Limb (tissue), 2 donors: Measurements from ENCODE around the gene GALNT10.

Experiments
- DNase-seq, 2 donors: peaks; one replicate each; pipeline ENCODE4 v3.0.0-alpha.2; 2016; ENCODE audit errors: extremely low spot score in 2 of 2

GALNT10 gene

DNA sequence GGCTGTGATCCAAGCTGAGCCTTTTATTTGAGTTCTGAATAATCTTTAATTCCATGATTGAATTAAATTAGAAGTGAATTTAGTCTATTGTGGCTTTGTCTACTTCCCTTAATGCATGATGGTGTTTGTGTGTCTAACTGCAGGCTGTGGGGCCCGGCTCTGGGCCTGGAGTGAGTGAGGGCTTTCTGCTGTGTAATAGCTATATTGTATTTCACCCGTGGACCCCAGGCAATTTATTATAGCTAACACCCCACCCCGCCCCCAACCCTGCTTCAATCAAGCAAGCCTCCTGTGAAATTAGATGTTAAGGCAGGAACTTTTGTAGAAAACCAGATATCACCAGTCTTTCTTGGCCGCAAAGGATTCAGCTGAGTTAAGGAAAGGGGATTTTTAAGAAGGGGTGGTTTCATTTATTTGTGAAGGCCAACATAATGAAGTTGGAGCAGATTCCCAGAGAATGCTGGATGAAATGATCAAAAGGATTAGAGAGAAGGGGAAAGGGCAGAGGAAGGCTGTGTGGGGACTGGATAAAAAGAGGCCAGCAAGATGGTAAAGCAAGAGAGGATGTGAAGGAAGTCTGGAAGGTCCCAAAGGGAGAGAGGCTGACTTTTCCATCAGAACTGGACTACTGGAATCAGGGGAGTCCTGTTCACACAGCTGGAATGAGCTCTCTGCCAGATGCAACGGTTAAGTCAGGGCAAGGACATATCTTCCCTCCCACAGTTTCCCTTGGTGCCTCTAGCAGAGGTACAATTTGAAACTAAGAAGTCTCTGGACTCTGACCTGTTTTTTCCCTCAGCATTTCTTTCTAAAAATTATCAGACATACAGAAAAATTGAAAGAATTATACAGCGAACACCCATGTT, 129.9 kb downstream of the GALNT10 start:
- peak; percentile 24 to 58 for DNase-seq

DNA sequence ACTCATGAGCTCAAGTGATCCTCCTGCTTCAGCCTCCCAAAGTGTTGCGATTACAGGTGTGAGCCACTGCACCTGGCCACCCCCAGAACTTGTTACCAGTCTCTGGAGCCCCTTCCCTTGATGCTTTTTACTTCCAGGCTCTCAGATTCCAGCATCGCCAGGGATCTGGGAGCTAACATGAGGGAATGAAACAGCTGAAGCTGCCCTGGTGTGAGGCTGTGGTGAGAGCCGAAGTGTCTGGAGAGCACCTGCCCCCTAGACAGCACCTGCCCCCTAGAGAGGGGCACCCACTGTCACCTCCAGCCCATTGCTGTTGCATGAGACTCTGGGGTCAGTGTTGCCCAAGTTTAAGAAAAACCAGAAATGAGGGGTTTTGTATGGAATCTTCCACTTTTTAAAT, 131.0 kb downstream of the GALNT10 start:
- DNase-seq, result no peak

GRCh38 chr5:154324033-154324432, 133.5 kb downstream of the GALNT10 start:
- no peak for DNase-seq

- DNase-seq, result no peak
Measured at GRCh38 chr5:154325566-154325965, 135.0 kb downstream of the GALNT10 start.

- DNase-seq, result no peak
Measured at GRCh38 chr5:154329062-154329461, 138.5 kb downstream of the GALNT10 start.

DNA sequence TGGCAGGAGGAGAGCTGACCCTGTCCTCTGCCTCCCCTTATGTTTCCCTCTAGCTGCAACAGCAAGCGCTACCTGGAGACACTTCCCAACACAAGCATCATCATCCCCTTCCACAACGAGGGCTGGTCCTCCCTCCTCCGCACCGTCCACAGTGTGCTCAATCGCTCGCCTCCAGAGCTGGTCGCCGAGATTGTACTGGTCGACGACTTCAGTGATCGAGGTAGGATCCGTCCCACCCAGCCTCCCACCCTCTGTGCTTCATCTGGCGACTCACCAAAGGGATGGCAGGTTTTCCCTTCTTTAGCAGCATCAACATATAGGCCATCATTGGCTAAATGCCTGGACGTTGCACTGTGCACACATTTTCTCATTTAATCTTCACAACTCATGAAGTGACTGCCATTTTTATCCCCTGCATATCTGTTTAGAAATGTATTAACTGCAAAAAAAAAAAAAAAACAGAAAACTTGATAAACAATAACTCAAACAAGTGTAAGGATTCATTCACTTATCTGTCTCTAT, 139.0 kb downstream of the GALNT10 start:
- DNase-seq, result no peak

DNA sequence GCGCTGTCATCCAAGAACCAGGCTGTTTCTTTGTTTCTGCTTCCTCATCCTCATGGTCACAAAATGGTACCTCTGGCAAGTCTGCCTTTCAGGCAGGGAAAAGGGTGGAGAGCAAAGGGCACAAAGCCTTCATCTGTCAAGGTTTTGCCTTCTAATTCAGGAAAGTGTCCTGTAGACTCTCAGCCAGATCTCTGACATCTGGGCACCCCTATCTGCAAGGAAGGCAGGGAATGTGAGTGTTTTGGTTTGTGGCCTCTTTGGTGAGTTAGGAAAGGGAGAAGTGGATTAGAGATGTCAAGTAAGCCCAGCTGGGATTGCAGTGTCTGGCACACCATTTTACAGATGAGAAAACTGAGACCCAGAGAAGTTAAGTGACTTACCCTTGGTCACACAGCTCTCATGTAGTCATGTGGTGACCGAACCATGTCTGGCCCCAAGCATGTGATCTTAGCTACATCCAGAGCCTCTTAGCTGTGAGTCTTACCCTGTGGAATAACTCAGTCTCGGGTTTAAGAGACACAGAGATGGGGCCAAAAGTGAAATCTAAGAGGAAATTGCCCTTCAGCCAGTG, 139.6 kb downstream of the GALNT10 start:
- DNase-seq, result no peak

- DNase-seq, result no peak
Measured at GRCh38 chr5:154331232-154331631, 140.7 kb downstream of the GALNT10 start.

DNA sequence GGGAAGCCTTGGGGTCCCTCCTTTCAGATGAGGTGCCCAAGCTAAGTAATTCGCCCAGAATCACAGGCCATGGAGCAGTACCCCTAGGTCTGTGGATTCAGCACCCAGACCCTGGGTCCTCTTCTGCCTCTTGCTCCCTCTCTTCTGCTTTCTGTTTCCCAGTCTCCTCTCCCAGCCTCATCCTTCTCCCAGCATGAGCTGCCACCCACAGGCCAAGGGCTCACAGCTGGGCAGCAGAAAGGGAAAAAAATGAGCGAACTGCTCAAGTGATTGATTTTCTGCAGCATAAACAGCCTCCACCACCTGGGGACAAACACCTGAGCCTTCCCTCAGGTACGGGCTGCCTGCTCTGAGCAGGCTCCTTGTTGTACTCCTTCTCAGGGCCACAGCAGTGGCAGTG, 141.4 kb downstream of the GALNT10 start:
- no peak for DNase-seq

GRCh38 chr5:154332451-154332850, 141.9 kb downstream of the GALNT10 start:
- no peak for DNase-seq

DNA sequence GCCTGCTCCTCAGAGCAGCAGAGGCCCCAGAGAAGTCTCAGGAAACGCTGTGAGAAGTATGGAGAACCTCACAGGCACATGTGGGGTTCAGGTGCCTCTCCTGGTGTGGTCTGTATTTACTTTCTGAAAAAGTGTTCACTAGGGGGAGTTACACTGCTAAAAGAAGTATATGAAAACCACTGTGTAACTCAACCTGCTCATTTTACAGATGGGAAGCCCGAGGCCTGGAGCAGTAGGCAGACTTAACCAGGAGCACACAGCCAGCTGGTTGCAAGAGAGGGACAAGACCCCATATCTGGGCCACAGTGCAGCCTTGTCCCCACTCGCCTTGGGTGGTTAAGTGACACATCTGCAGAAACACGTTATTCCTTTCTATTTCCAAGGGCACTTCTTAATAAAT, 142.5 kb downstream of the GALNT10 start:
- DNase-seq, result no peak

DNA sequence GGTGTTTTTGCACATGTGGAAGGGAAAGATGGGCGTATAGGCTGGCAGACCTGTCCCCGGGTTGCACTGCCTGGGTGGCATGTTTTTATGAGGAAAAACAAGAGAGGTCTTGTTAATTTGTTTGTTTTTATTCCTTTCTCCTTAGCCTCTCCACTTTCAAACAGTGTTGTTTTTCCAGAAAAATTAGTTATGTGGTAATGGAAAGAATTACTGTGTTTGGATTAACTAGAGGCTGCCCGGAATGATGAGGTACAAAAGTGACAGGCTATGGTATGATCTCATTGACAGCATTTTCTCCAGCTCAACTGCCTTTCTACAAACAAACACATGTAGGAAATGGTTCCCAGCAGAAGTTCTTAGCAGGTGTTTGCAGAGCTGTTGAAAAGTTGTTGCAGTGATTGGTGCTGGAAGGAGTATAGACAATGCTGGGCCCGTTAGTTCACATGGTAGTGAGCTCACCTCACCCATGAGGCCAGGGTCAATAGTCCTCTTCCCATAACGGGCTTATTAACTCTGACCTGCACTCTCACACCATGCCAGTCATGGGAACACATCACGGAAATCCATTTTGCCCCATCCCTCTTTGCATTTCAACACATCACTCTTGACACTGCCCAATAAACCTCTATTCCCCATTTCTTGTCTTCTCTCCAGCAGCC, 144.0 kb downstream of the GALNT10 start:
- DNase-seq, result peak in 1 of 2 donors; percentile 25

GRCh38 chr5:154335065-154335448, 144.5 kb downstream of the GALNT10 start:
- no peak for DNase-seq

DNA sequence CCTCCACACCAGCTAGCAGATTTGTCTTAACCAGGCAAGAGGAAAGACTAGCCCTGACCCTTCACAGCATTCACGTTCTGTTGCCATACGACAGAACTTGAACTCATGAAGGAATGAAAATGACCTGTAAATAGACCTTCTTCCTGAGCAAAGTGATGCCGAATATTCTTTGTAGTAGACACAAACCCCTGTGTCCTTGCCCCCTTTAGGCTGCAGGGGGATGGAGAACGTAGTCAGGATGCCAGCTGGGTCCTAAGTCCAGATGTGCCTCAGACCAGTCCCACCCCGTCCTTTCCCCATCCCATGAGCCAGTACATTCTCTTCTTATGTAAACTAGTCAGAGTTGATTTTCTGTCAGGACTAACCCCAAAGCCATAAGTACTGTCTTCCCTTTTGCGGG, 151.1 kb downstream of the GALNT10 start:
- no peak for DNase-seq

DNA sequence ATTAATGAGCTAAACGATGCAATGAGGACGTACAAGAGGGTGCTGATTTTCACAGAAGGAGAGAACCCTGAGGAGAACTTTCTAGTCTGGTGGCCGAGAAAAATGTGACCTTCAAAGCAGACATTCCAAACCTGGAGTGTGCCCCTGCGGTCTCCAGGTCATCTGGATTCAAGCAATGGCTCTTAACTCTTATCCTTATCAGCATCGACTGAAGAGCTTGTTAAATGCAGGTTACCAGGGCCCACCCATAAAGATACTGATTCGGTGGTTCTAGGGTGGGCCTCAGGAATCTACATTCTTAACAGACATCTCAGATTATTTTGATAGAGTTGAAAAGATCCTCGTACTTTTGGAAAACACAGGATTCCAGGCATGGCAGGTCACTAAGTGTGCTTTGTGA, 151.7 kb downstream of the GALNT10 start:
- no peak for DNase-seq

DNA sequence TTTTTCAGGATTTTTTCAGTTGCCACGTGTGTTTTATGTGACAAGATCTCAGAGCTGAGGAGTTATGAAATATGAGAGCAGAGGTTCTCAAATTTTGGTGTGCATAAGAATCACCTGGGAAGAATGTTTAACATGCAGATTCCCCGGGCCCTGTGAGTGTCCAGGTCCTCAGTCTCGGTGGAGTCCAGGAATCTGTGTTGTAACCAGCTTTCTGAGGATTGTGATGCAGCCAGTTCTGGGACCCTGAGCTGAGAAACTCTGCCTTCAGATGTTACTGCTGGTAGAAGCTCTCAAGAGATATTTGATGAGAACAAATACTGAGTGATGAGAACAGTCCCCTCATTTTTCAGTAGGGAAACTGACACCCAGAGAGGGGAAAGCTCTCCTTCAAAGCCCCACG, 152.4 kb downstream of the GALNT10 start:
- DNase-seq, result no peak

- DNase-seq, result no peak
Measured at GRCh38 chr5:154344461-154344860, 153.9 kb downstream of the GALNT10 start.

DNA sequence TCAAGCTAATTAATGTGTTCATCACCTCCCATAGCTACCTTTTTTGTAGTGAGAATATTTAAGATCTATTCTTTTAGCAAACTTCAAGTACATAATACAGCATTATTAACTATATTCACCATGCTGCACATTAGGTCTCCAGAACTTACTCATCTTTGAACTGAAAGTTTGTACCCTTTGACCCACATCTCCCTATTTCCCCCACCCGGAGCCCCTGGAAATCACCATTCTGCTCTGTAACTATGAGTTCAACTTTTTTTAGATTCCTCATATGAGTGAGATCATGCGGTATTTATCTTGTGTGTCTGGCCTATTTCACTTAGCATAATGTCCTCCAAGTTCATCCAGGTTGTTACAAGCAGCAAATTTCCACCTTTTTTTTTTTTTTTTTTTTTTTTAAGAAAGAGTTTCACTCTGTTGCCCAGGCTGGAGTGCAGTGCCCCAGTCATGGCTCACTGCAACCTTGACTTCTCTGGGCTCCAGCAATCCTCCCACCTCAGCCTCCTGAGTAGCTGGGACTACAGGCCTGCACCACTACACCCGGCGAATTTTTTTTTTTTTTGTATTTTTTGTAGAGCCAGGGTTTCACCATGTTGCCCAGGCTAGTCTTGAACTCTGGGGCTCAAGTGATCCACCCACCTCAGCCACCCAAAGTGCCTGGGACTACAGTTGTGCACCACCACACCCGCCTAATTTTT, 154.9 kb downstream of the GALNT10 start:
- DNase-seq, result no peak

DNA sequence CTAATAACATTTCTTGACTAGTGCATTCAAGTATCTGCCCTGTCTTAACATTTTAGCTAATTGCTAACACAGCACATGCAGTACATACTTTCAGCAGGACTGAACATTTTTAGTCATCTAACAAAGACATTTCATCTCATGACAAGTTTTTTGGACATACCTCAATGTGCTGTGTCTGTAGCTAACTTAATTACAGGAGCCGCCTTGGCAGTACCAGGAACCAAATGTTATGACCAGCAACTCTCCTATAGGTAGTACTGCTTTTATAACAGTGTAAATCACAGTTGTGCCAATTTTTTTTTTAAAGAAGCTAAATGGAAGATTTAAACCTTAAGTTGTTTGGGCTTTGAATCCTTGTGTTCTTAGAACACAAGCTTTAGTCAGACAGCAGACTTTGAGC, 155.9 kb downstream of the GALNT10 start:
- no peak for DNase-seq

DNA sequence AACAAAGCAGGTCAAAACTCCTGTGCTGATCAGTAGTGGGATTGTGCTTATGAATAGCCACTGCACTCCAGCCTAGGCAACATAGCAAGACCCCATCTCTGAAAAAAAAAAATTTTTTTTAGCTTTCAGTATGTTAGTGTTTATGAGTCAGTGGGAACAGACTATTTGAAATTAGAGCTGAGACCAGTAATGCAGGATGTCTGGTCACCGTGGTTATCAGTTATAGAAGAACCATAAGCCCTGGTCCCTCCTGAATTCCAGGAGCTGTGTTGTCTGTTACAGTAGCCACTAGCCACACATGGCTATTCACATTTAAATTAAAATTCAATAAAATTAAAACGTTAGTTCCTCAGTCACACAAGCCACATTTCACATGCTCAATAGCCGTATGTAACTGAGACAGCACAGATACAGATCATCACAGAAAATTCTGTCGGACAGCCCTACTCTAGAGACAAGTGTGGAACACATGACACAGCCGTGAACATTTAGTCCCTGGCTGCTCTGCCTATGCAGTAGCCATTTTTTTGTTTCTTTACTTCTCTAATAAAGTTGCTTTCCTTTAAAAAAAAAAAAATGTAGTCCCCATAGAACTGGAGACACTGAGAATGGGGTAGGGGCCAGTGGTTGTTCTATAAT, 159.2 kb downstream of the GALNT10 start:
- DNase-seq, result no peak

- no peak for DNase-seq
Measured at GRCh38 chr5:154351141-154351540, 160.6 kb downstream of the GALNT10 start.
